Fibroblast of lung (primary cell): Measurements from ENCODE around the gene TPRG1L.

ENCODE experiments used
- EZH2 ChIP-seq: IDR thresholded peaks from 2 replicates; pipeline ENCODE4 v1.5.1; 2012; ENCODE audit warnings: low read length, control low read depth, mild to moderate bottlenecking; ENCODE audit errors: missing control alignments
- TF ChIP-seq, protein P1 (sequence below), 2 donors: IDR thresholded peaks in 1 of 2; conservative IDR thresholded peaks in 1 of 2; 1 replicate in 1 of 2; 2 replicates in 1 of 2; pipeline ENCODE4 v1.5.1; 2011 to 2012; ENCODE audit warnings: low read length in 2 of 2, control low read depth in 1 of 2, inconsistent platforms in 1 of 2, low read depth in 1 of 2, mild to moderate bottlenecking in 1 of 2

DNA sequence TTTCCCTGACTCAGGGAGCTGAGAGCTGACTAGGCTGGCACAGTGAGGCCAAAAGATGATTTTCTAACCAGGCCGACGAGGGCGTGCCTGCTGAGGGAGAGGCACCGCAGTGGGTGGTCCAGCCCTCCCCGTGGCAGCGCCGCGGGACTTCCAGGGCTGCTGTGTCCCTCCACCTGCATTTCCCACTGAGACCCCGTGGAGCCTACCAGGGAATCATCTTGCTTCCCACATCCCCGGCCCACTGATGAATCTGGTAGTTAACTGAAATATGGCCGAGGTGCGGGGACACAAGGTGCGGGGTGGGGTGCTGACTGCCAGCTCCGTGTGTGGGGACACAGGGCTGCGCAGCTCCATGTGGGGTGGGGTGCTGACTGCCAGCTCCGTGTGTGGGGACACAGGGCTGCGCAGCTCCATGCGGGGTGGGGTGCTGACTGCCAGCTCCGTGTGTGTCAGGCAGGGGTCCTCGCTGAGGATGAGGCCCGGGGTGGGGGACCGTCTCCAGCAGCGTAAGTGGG is 14.6 kb downstream of the TPRG1L start:
- no peak for TF ChIP-seq EZH2
- TF ChIP-seq, protein P1, sequence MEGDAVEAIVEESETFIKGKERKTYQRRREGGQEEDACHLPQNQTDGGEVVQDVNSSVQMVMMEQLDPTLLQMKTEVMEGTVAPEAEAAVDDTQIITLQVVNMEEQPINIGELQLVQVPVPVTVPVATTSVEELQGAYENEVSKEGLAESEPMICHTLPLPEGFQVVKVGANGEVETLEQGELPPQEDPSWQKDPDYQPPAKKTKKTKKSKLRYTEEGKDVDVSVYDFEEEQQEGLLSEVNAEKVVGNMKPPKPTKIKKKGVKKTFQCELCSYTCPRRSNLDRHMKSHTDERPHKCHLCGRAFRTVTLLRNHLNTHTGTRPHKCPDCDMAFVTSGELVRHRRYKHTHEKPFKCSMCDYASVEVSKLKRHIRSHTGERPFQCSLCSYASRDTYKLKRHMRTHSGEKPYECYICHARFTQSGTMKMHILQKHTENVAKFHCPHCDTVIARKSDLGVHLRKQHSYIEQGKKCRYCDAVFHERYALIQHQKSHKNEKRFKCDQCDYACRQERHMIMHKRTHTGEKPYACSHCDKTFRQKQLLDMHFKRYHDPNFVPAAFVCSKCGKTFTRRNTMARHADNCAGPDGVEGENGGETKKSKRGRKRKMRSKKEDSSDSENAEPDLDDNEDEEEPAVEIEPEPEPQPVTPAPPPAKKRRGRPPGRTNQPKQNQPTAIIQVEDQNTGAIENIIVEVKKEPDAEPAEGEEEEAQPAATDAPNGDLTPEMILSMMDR (conservative IDR thresholded peaks at IDR 0.05 in 1 of 2, IDR thresholded peaks at IDR 0.05 in 1 of 2; ENCODE audit: low read depth in 1 of 2, low read length in 2 of 2), result no peak
